PFSK-1 (cell line): Measurements from ENCODE around the gene MAB21L3.

Source experiments
- FOXP2 ChIP-seq: optimal IDR thresholded peaks from 2 replicates; pipeline ENCODE3; 2011; ENCODE audit warnings: borderline replicate concordance, control low read depth, inconsistent platforms; ENCODE audit not compliant: insufficient read depth; ENCODE audit errors: extremely low read length, extremely low read depth
- POLR2AphosphoS5 ChIP-seq: IDR thresholded peaks from 2 replicates; pipeline ENCODE4 v1.6.1; 2012; ENCODE audit warnings: low read depth, mild to moderate bottlenecking, control low read depth, low read length, moderate library complexity
- SIN3A ChIP-seq: IDR thresholded peaks from 2 replicates; pipeline ENCODE4 v1.6.1; 2012; ENCODE audit warnings: mild to moderate bottlenecking, low read length, moderate library complexity, borderline replicate concordance; ENCODE audit not compliant: insufficient read depth
- TAF1 ChIP-seq: IDR thresholded peaks from 2 replicates; pipeline ENCODE4 v1.6.1; 2012; ENCODE audit warnings: low read length, control low read depth, borderline replicate concordance; ENCODE audit not compliant: insufficient read depth
- TF ChIP-seq, protein P1 (sequence below), 2 experiments: IDR thresholded peaks; 2 replicates each; pipeline versions ENCODE4 v1.6.1 to v1.8.0; 2011 to 2012; ENCODE audit warnings: low read depth in 2 of 2, low read length in 2 of 2, control low read depth in 1 of 2, inconsistent platforms in 1 of 2, mild to moderate bottlenecking in 1 of 2, moderate library complexity in 1 of 2; ENCODE audit not compliant: insufficient read depth in 1 of 2

Gene MAB21L3

DNA sequence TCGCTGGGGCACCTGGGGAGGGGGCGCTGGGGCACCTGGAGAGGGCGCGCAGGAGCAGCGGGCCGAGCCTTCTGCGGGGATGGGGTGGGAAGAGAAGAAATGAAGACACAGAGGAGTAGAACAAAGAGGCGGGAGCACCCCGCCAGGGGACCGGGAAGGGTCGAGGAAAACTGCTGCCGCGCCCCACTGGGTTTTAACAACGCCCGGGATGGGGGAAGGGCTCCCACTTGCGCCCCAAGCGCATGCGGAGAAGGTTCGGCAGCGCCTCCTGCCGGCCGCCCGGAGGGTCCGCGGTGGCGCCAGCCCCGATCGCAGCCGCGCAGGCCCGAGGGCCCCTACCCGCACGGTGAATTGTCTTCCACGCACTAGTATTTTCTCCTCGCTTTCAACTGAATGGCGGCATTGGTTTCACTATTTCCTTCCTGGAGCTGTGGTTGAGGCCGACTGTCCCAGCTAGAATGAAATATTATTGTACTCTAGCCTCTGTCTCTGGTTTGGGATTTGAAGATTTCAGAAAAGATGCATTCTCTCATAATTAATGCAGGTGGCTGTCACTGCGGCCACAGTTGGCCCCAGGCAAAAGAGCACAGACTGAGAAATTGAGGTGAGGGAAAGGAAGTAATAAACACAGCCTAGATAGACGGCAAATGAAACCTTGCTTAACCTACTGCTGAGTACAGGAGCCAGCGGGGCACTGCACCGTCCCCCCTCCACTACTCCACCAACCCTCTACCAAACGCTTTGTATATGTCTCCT, 57.3 kb downstream of the MAB21L3 start:
- no peak for TF ChIP-seq FOXP2
- TF ChIP-seq TAF1: no peak
- no peak for TF ChIP-seq POLR2AphosphoS5
- TF ChIP-seq, protein P1, sequence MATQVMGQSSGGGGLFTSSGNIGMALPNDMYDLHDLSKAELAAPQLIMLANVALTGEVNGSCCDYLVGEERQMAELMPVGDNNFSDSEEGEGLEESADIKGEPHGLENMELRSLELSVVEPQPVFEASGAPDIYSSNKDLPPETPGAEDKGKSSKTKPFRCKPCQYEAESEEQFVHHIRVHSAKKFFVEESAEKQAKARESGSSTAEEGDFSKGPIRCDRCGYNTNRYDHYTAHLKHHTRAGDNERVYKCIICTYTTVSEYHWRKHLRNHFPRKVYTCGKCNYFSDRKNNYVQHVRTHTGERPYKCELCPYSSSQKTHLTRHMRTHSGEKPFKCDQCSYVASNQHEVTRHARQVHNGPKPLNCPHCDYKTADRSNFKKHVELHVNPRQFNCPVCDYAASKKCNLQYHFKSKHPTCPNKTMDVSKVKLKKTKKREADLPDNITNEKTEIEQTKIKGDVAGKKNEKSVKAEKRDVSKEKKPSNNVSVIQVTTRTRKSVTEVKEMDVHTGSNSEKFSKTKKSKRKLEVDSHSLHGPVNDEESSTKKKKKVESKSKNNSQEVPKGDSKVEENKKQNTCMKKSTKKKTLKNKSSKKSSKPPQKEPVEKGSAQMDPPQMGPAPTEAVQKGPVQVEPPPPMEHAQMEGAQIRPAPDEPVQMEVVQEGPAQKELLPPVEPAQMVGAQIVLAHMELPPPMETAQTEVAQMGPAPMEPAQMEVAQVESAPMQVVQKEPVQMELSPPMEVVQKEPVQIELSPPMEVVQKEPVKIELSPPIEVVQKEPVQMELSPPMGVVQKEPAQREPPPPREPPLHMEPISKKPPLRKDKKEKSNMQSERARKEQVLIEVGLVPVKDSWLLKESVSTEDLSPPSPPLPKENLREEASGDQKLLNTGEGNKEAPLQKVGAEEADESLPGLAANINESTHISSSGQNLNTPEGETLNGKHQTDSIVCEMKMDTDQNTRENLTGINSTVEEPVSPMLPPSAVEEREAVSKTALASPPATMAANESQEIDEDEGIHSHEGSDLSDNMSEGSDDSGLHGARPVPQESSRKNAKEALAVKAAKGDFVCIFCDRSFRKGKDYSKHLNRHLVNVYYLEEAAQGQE (IDR thresholded peaks at IDR 0.05; ENCODE audit: insufficient read depth in 1 of 2, low read depth in 2 of 2, low read length in 2 of 2): no peak

DNA sequence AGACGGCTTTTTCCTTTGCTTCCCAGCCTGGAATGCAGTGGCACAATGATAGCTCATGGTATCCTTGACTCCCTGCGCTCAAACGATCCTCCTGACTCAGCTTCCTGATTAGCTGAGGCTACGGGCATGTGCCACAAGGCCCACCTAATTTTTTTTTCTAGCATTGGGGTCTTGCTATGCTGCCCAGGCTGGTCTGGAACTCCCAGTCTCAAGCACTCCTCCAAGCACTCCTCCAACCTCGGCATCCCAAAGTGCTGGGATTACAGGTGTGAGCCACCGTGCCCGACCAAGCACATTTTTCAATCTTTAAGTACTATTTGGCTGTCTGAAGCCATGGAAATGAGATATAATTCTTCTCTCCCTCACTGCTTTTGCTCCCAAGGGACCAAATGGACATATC, 58.7 kb downstream of the MAB21L3 start:
- TF ChIP-seq TAF1 (no peak), SIN3A (no peak), FOXP2 (no peak), POLR2AphosphoS5 (no peak)
- TF ChIP-seq, protein P1 (IDR thresholded peaks at IDR 0.05; ENCODE audit: insufficient read depth in 1 of 2, low read depth in 2 of 2, low read length in 2 of 2): no peak

DNA sequence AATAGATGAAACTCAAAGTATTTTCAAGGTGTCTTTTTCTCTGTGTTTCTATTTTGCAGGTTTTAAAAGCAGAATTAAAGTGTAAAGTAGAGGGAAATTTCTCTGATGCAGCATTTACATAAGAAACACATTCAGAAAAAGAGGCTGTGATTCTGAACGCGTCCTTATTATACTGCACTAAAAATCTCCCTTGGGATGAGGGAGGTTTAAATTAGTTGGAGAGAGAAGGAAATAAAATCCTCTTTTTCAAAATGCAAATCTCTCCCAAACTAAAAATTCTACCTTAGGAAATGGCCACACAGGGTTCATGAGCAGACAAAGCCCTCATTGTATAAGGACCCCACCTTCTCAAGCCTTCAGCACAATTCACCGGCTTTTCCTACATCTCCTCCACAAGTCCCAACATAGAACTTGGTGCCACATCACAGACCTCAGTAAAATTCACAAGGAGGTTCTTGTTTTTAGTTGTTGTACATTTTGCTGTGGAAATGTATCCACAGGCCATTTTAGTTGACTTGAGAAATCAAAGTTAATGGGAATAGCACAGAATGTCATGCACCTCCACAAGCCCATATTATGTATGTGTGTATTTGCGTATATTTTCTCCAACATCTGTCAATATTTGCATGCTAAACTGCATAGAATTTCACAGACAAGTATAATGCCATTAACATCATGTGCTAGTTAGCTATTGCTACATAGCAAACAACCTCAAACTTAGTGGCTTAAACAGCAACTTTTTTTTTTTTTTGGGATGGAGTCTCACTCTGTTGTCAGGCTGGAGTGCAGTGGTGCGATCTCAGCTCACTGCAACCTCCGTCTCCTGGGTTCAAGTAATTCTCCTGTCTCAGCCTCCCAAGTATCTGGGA, 59.8 kb downstream of the MAB21L3 start:
- TF ChIP-seq TAF1: no peak
- TF ChIP-seq POLR2AphosphoS5: no peak
- TF ChIP-seq, protein P1 (IDR thresholded peaks at IDR 0.05; ENCODE audit: insufficient read depth in 1 of 2, low read depth in 2 of 2, low read length in 2 of 2): no peak
- no peak for TF ChIP-seq SIN3A
- no peak for TF ChIP-seq FOXP2

DNA sequence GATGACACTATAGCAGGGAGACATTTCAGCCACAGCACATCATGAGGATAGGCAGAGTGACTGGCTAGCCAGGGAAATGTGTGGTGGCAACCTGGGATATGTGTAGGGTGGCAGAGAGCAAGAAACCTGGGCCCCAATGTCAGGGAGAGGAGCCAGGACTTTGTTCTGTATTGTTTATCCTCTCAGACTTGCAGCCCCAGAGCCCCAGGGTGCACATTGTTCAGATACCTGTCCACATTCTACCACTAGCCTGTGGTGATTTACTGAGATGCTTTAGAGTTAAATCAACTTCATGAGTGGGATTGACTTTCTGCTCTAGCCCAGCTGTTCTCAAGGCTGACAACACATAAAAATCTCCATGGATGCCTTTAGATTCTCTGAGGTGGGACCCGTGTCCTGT, 61.5 kb downstream of the MAB21L3 start:
- TF ChIP-seq SIN3A (no peak), TAF1 (no peak), POLR2AphosphoS5 (no peak), FOXP2 (no peak)
- TF ChIP-seq, protein P1 (IDR thresholded peaks at IDR 0.05; ENCODE audit: insufficient read depth in 1 of 2, low read depth in 2 of 2, low read length in 2 of 2): no peak

DNA sequence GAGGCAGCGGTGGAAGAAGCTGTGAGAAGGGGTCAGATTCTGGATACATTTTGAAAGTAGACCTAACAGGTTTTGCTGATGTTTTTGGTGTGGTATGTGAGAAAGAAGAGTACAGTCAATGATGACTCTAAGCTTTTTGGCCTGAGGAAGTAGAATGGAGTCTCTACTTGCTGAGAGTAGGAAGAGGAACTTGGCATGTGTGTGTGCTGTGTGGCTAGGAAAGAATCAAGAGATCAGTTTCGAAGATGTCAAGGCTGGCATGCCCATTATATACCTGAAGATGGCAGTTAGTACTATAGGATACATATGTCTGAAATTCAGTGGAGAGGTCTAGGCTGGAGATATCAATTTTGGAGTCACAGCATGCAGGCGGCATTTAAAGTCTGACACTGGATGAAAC, 64.4 kb downstream of the MAB21L3 start:
- TF ChIP-seq TAF1 (no peak), FOXP2 (no peak), SIN3A (no peak), POLR2AphosphoS5 (no peak)
- TF ChIP-seq, protein P1 (IDR thresholded peaks at IDR 0.05; ENCODE audit: insufficient read depth in 1 of 2, low read depth in 2 of 2, low read length in 2 of 2): no peak
